Astrocyte of the spinal cord (primary cell): Measurements from ENCODE around the gene JPH3.

ENCODE experiments used
- DNase-seq: peaks from one replicate; pipeline ENCODE4 v3.0.0; 2011; ENCODE audit warnings: low read depth, low spot score
- H3K4me3 ChIP-seq: 2 replicates; pipeline ENCODE4 v1.5.1; 2011; ENCODE audit warnings: low read depth, mild to moderate bottlenecking, low read length, moderate library complexity
- CTCF ChIP-seq: IDR thresholded peaks from 2 replicates; pipeline ENCODE4 v1.5.1; 2012; ENCODE audit warnings: low read depth, mild to moderate bottlenecking, low read length, inconsistent platforms
- in situ Hi-C: cut with HindIII; loops from 2 replicates; pipeline ENCODE4 v1.10.0; 2017; ENCODE audit warnings: low sequenced_read_pairs

JPH3 gene

GRCh38 chr16:87685766-87686165 is 83.5 kb downstream of the JPH3 start:
- no peak overlapping the region for H3K4me3 ChIP-seq
- DNase-seq = no peak
- in situ Hi-C loops = no loop called here
- TF ChIP-seq CTCF = no peak

- in situ Hi-C loops = no loop called here
- no peak overlapping the region for H3K4me3 ChIP-seq
Observed at GRCh38 chr16:87686697-87687096, 84.4 kb downstream of the JPH3 start.

GRCh38 chr16:87687126-87687910 is 85.0 kb downstream of the JPH3 start:
- in situ Hi-C loops = no loop called here

More at GRCh38 chr16:87686697-87687096, 84.4 kb downstream of the JPH3 start:
- TF ChIP-seq CTCF = no peak
- DNase-seq = no peak

GRCh38 chr16:87687998-87688529 is 85.8 kb downstream of the JPH3 start:
- no peak for DNase-seq
- in situ Hi-C loops = no loop called here
- no peak for TF ChIP-seq CTCF
- H3K4me3 ChIP-seq = no peak overlapping the region

More at GRCh38 chr16:87687126-87687910, 85.0 kb downstream of the JPH3 start:
- DNase-seq = no peak
- TF ChIP-seq CTCF = no peak
- no peak overlapping the region for H3K4me3 ChIP-seq

GRCh38 chr16:87688876-87689815 is 86.8 kb downstream of the JPH3 start:
- in situ Hi-C loops = no loop called here
- no peak for TF ChIP-seq CTCF
- DNase-seq = no peak
- H3K4me3 ChIP-seq = no peak overlapping the region

GRCh38 chr16:87689956-87690465 is 87.7 kb downstream of the JPH3 start:
- DNase-seq = no peak
- no peak overlapping the region for H3K4me3 ChIP-seq
- in situ Hi-C loops = no loop called here
- TF ChIP-seq CTCF = no peak
